H1 (cell line): ENCODE results near the gene JUN. TPM values are rescaled to one million over a fixed set of nuclear protein-coding genes. Genes with fewer than 3 reads are reported as not detected.

ENCODE experiments used
- CTCF ChIA-PET: fragments of 300-600 bp; sonication (Branson Sonifier 250); formaldehyde crosslinking; loops from one replicate; lab custom pipeline; 2021; ENCODE audit not compliant: partially characterized antibody; lab: Charles Lee
- POLR2A ChIA-PET: fragments of 300-600 bp; sonication (Branson Sonifier 250); formaldehyde crosslinking; loops from one replicate; lab custom pipeline; 2021; ENCODE audit warnings: inconsistent platforms; ENCODE audit not compliant: partially characterized antibody; lab: Charles Lee
- DNase-seq, 2 experiments: peaks; one replicate each; pipeline versions ENCODE4 v3.0.0 to v3.0.0-alpha.2; 2010 to 2022; ENCODE audit warnings: low spot score in 2 of 2, low read depth in 1 of 2, mixed read lengths in 1 of 2
- FAIRE-seq: peaks from 2 replicates; lab custom pipeline; 2011; peaks lifted over from hg19 to GRCh38; lab: Jason Lieb, UNC
- H2AFZ ChIP-seq: 2 replicates; pipeline ENCODE4 v1.8.1; 2012; ENCODE audit warnings: low read length, inconsistent platforms
- H2AK5ac ChIP-seq: 2 replicates; pipeline ENCODE4 v1.6.1; 2013; ENCODE audit warnings: low read depth, low read length
- H2BK120ac ChIP-seq: replicated peaks from 2 replicates; pipeline ENCODE3; 2013; ENCODE audit warnings: low read depth, low read length, inconsistent platforms
- H2BK12ac ChIP-seq: 2 replicates; pipeline ENCODE4 v1.6.1; 2013; ENCODE audit warnings: low read depth, low read length
- H2BK15ac ChIP-seq: 2 replicates; pipeline ENCODE4 v1.6.1; 2013; ENCODE audit warnings: low read length
- H2BK20ac ChIP-seq: 2 replicates; pipeline ENCODE4 v1.6.1; 2013; ENCODE audit warnings: low read length
- H2BK5ac ChIP-seq: 2 replicates; pipeline ENCODE4 v1.6.1; 2013; ENCODE audit warnings: low read depth, low read length
- H3K14ac ChIP-seq: 2 replicates; pipeline ENCODE4 v1.6.1; 2013; ENCODE audit warnings: inconsistent platforms; ENCODE audit not compliant: insufficient read length
- H3K18ac ChIP-seq: 2 replicates; pipeline ENCODE4 v1.6.1; 2013; ENCODE audit warnings: low read length; ENCODE audit errors: extremely low read depth
- H3K23ac ChIP-seq: 2 replicates; pipeline ENCODE4 v1.6.1; 2013; ENCODE audit warnings: inconsistent platforms; ENCODE audit not compliant: insufficient read length
- H3K23me2 ChIP-seq: 2 replicates; pipeline ENCODE4 v1.6.1; 2013; ENCODE audit warnings: low read depth, low read length
- H3K27ac ChIP-seq: 2 replicates; pipeline ENCODE4 v1.6.1; 2011; ENCODE audit warnings: low read depth, low read length, inconsistent platforms
- H3K27me3 ChIP-seq, 4 experiments: replicated peaks in 1 of 4; 1 replicate in 1 of 4; 2 replicates in 3 of 4; pipeline versions ENCODE4 v1.6.1 to v1.8.1; 2011 to 2013; ENCODE audit warnings: low read length in 3 of 4, mild to moderate bottlenecking in 3 of 4, inconsistent platforms in 2 of 4, mixed read lengths in 2 of 4, moderate library complexity in 1 of 4; ENCODE audit not compliant: control insufficient read depth in 3 of 4, insufficient read depth in 3 of 4; ENCODE audit errors: extremely low read depth in 1 of 4
- H3K36me3 ChIP-seq, 4 experiments: 2 replicates each; pipeline versions ENCODE4 v1.6.1 to v1.8.1; 2011 to 2013; ENCODE audit warnings: mild to moderate bottlenecking in 4 of 4, low read length in 3 of 4, moderate library complexity in 2 of 4, control low read depth in 1 of 4, inconsistent platforms in 1 of 4; ENCODE audit not compliant: insufficient read depth in 4 of 4, control insufficient read depth in 2 of 4
- H3K4ac ChIP-seq: replicated peaks from 2 replicates; pipeline ENCODE3; 2013; ENCODE audit warnings: low read length, low read depth, mixed read lengths, inconsistent platforms; ENCODE audit not compliant: insufficient read length
- H3K4me1 ChIP-seq, 4 experiments: replicated peaks in 1 of 4; 1 replicate in 1 of 4; 2 replicates in 3 of 4; pipeline versions ENCODE4 v1.6.1 to v1.8.1; 2011 to 2013; ENCODE audit warnings: low read length in 3 of 4, inconsistent platforms in 2 of 4, mixed read lengths in 1 of 4; ENCODE audit not compliant: insufficient read depth in 4 of 4, control insufficient read depth in 3 of 4
- H3K4me2 ChIP-seq, 2 experiments: 2 replicates each; pipeline versions ENCODE4 v1.6.1 to v1.8.1; 2011 to 2013; ENCODE audit warnings: low read depth in 2 of 2, low read length in 2 of 2, control low read depth in 1 of 2, inconsistent platforms in 1 of 2, mild to moderate bottlenecking in 1 of 2; ENCODE audit not compliant: insufficient read depth in 1 of 2
- H3K4me3 ChIP-seq, 4 experiments: fragments of 200-600, 300-600 bp in 1 of 4; sonication (generic), shearing (Covaris generic), sonication (Bioruptor Twin) in 1 of 4; 2 replicates each; pipeline versions ENCODE4 v1.5.1 to v1.8.1; 2011 to 2016; ENCODE audit warnings: low read length in 4 of 4, low read depth in 3 of 4, control low read depth in 2 of 4, inconsistent platforms in 2 of 4, mild to moderate bottlenecking in 2 of 4, mixed read lengths in 1 of 4, moderate library complexity in 1 of 4; ENCODE audit not compliant: insufficient read depth in 2 of 4; ENCODE audit errors: extremely low read depth in 1 of 4
- H3K56ac ChIP-seq: replicated peaks from 2 replicates; pipeline ENCODE3; 2013; ENCODE audit warnings: low read depth, mild to moderate bottlenecking, mixed read lengths, low read length, inconsistent platforms; ENCODE audit not compliant: insufficient read length
- H3K79me1 ChIP-seq: 2 replicates; pipeline ENCODE4 v1.6.1; 2013; ENCODE audit warnings: low read depth, low read length, control low read depth
- H3K79me2 ChIP-seq, 2 experiments: 2 replicates each; pipeline versions ENCODE4 v1.6.1 to v1.8.1; 2012 to 2013; ENCODE audit warnings: low read length in 2 of 2, mild to moderate bottlenecking in 2 of 2, inconsistent platforms in 1 of 2; ENCODE audit not compliant: insufficient read depth in 2 of 2, control insufficient read depth in 1 of 2
- H3K9ac ChIP-seq, 4 experiments: replicated peaks in 1 of 4; 1 replicate in 1 of 4; 2 replicates in 3 of 4; pipeline versions ENCODE4 v1.6.1 to v1.8.1; 2011 to 2013; ENCODE audit warnings: low read depth in 3 of 4, low read length in 3 of 4, control low read depth in 2 of 4, mild to moderate bottlenecking in 2 of 4, moderate library complexity in 2 of 4, inconsistent platforms in 1 of 4; ENCODE audit errors: extremely low read depth in 1 of 4
- H3K9me3 ChIP-seq, 2 experiments: 2 replicates each; pipeline versions ENCODE4 v1.6.1 to v1.8.1; 2012 to 2013; ENCODE audit warnings: mild to moderate bottlenecking in 2 of 2, moderate library complexity in 2 of 2, control low read depth in 1 of 2, inconsistent platforms in 1 of 2, low read depth in 1 of 2, low read length in 1 of 2, mixed read lengths in 1 of 2; ENCODE audit not compliant: insufficient read depth in 2 of 2
- H4K20me1 ChIP-seq, 2 experiments: replicated peaks in 1 of 2; 2 replicates each; pipeline versions ENCODE3 to v1.8.1; 2011 to 2013; ENCODE audit warnings: inconsistent platforms in 2 of 2, low read length in 2 of 2, mild to moderate bottlenecking in 1 of 2; ENCODE audit not compliant: insufficient read depth in 2 of 2, control insufficient read depth in 1 of 2
- H4K5ac ChIP-seq: 2 replicates; pipeline ENCODE4 v1.6.1; 2013; ENCODE audit warnings: low read length, low read depth, mixed read lengths, inconsistent platforms; ENCODE audit not compliant: insufficient read length
- H4K8ac ChIP-seq: 2 replicates; pipeline ENCODE4 v1.8.0; 2013; ENCODE audit warnings: mild to moderate bottlenecking, moderate library complexity, low read length, inconsistent platforms; ENCODE audit not compliant: insufficient read depth; ENCODE audit errors: extremely low read depth
- H4K91ac ChIP-seq: replicated peaks from 2 replicates; pipeline ENCODE3; 2013; ENCODE audit warnings: low read length, mixed read lengths, inconsistent platforms; ENCODE audit not compliant: insufficient read length
- ASH2L ChIP-seq: fragments of 200-600, 300-600 bp; sonication (generic); IDR thresholded peaks from one replicate; pipeline ENCODE4 v1.7.1; 2017; ENCODE audit warnings: low read length
- BACH1 ChIP-seq: IDR thresholded peaks from 2 replicates; pipeline ENCODE4 v1.6.1; 2012; ENCODE audit warnings: low read length, improper control_type of control experiment
- CBX5 ChIP-seq: fragments of 300-800, 300-1000 bp; sonication (generic); IDR thresholded peaks from 2 replicates; pipeline ENCODE4 v1.7.1; 2016; ENCODE audit warnings: antibody characterized with exemption, low read length, low read depth
- CHD1 ChIP-seq: IDR thresholded peaks from 2 replicates; pipeline ENCODE4 v1.6.1; 2012; ENCODE audit warnings: low read depth, low read length, improper control_type of control experiment
- MAFK ChIP-seq: IDR thresholded peaks from 2 replicates; pipeline ENCODE4 v1.6.1; 2012; ENCODE audit warnings: low read depth, mild to moderate bottlenecking, improper control_type of control experiment, low read length
- POLR2AphosphoS5 ChIP-seq: IDR thresholded peaks from 2 replicates; pipeline ENCODE4 v1.6.1; 2011; ENCODE audit warnings: low read depth, low read length
- SIX5 ChIP-seq: IDR thresholded peaks from 2 replicates; pipeline ENCODE4 v1.6.1; 2011; ENCODE audit warnings: mild to moderate bottlenecking, low read depth, low read length
- SP4 ChIP-seq: IDR thresholded peaks from 2 replicates; pipeline ENCODE4 v1.6.1; 2012; ENCODE audit warnings: low read length, inconsistent platforms
- SUZ12 ChIP-seq: fragments of 200-600 bp; sonication (generic); IDR thresholded peaks from 2 replicates; pipeline ENCODE4 v1.6.1; 2012; ENCODE audit warnings: mild to moderate bottlenecking, inconsistent platforms, low read length, moderate library complexity, mixed read lengths
- TBP ChIP-seq: IDR thresholded peaks from 2 replicates; pipeline ENCODE4 v1.6.1; 2011; ENCODE audit warnings: low read depth, low read length, improper control_type of control experiment
- ZNF274 ChIP-seq: IDR thresholded peaks from 2 replicates; pipeline ENCODE4 v1.7.0; 2012; ENCODE audit warnings: low read length, borderline replicate concordance; ENCODE audit errors: extremely low read depth
- WGBS, 2 experiments: shearing (Covaris generic) in 1 of 2; methylation state at CpG; one replicate each; pipeline versions ENCODE4 v1.1.6 to v1.1.7; 2013 to 2015; ENCODE audit warnings: low lambda C conversion rate in 2 of 2, mixed read lengths in 2 of 2, inconsistent platforms in 1 of 2, low coverage in 1 of 2, missing lambda C conversion rate in 1 of 2; ENCODE audit not compliant: insufficient replicate concordance in 2 of 2, insufficient coverage in 1 of 2, insufficient read length in 1 of 2; ENCODE audit errors: extremely low coverage in 1 of 2, missing lambda C conversion rate in 1 of 2; 5-methylcytosine and 5-hydroxymethylcytosine counted together
- polyA plus RNA-seq, 7 experiments: library from polyadenylated mRNA; depleted of rRNA in 3 of 7; stranded (reverse) in 5 of 7; unstranded in 2 of 7; fragments of >200 nt in 5 of 7; fragments of 200-250 nt in 2 of 7; gene quantifications; 1 replicate in 5 of 7; 2 replicates in 1 of 7; 4 replicates in 1 of 7; pipeline versions ENCODE4 v1.2.1 to v1.2.3, GENCODE V29; 2011 to 2013; ENCODE audit warnings: missing spikeins in 2 of 7, mixed read lengths in 2 of 7
- total RNA-seq: library from RNA; stranded (reverse); fragmentation: NEBNext Ultra II Directional; extraction: Animal tissue kit (Norgen Biotek cat#: 25700); gene quantifications from 2 replicates; pipeline ENCODE4 v1.2.1, GENCODE V29; 2021
- TF ChIP-seq, protein P1 (sequence below): IDR thresholded peaks from 2 replicates; pipeline ENCODE4 v1.6.1; 2012; ENCODE audit warnings: low read length, inconsistent platforms
- TF ChIP-seq, protein P2 (sequence below): IDR thresholded peaks from 2 replicates; pipeline ENCODE4 v1.6.1; 2012; ENCODE audit warnings: inconsistent platforms

JUN gene
- total and polyA plus RNA-seq, 2 of the 8 experiments (the other 6 are each of a cell fraction or from before 2014, with no cell fraction given): 4.4 to 10.9 TPM

DNA sequence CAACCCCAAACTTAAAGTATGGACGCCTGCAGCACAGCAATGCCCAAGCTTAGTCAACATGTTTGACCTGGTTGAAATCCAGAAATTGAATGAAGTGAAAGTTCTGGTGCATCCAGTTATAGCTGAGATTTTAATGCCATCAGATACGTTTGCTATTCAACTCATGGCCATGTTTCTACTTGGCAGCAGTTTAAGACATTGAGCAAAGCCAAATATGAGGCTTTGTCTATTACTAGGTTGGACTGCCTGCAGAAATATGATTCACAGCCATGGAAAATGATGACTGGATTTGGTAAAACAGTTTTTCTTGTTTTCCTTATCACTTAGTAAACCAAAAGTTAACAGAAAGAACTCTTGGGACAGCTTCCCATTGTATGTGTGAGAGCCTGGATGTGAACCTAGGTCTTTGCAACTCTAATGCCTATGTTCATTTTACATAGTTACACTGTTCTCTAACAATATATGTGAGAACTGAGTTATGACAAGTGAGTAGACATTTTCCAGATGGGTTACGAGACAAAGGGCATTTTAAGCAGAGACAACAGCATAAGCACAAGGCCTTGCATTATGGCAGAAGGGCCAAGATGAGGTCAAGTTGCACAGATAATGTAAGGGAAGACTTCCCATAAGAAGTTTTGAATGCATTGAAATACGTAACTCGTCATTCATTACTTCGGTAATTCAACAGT, 51.6 kb downstream of the JUN start:
- no peak overlapping the region for H3K14ac ChIP-seq
- H3K4ac ChIP-seq: no peak overlapping the region
- H3K4me1 ChIP-seq: peaks cover 0 to 2% (median 0%) of the 10 kb centered on the region in 4 experiments; a peak in 1 of 7 replicates
- ChIA-PET POLR2A (no interaction called here), CTCF (interaction anchor here (0.9 to 1.3 kb wide), 4 partner anchors 18 to 1019 kb away, joined by 3 to 4 read pairs (median 3); no protein-coding TSS in a partner anchor)
- H4K8ac ChIP-seq: no peak overlapping the region
- no peaks in the 10 kb centered on the region for H3K9me3 ChIP-seq
- no peak overlapping the region for H2BK5ac ChIP-seq
- DNase-seq: no peak
- H3K4me3 ChIP-seq: no peak overlapping the region
- no peak overlapping the region for H3K9ac ChIP-seq
- no peak for FAIRE-seq
- no peak overlapping the region for H2AK5ac ChIP-seq
- H2BK120ac ChIP-seq: no peak overlapping the region
- WGBS, 2 experiments: 92% methylated on average over 6 of the region's 6 CpGs; no CpG with 5 or more reads in 1 of the 2 experiments
- H4K91ac ChIP-seq: no peak overlapping the region
- H2AFZ ChIP-seq: no peak overlapping the region
- H3K27ac ChIP-seq: no peak overlapping the region
- H3K79me2 ChIP-seq: no peaks in the 10 kb centered on the region
- H2BK20ac ChIP-seq: no peak overlapping the region
- no peak overlapping the region for H2BK12ac ChIP-seq
- H3K79me1 ChIP-seq: no peaks in the 10 kb centered on the region
- no peak overlapping the region for H3K4me2 ChIP-seq
- no peaks in the 10 kb centered on the region for H3K27me3 ChIP-seq
- H3K36me3 ChIP-seq: no peaks in the 10 kb centered on the region
- H4K5ac ChIP-seq: no peak overlapping the region
- H4K20me1 ChIP-seq: no peaks in the 10 kb centered on the region
- no peak overlapping the region for H3K56ac ChIP-seq
- H3K18ac ChIP-seq: no peak overlapping the region
- no peak overlapping the region for H3K23ac ChIP-seq
- H2BK15ac ChIP-seq: no peak overlapping the region
- no peaks in the 10 kb centered on the region for H3K23me2 ChIP-seq
- TF ChIP-seq ASH2L: no peak
- no peak for TF ChIP-seq BACH1
- TF ChIP-seq SP4: no peak
- TF ChIP-seq, protein P1, sequence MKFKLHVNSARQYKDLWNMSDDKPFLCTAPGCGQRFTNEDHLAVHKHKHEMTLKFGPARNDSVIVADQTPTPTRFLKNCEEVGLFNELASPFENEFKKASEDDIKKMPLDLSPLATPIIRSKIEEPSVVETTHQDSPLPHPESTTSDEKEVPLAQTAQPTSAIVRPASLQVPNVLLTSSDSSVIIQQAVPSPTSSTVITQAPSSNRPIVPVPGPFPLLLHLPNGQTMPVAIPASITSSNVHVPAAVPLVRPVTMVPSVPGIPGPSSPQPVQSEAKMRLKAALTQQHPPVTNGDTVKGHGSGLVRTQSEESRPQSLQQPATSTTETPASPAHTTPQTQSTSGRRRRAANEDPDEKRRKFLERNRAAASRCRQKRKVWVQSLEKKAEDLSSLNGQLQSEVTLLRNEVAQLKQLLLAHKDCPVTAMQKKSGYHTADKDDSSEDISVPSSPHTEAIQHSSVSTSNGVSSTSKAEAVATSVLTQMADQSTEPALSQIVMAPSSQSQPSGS: no peak
- no peak for TF ChIP-seq SUZ12
- no peak for TF ChIP-seq POLR2AphosphoS5
- TF ChIP-seq SIX5: no peak
- no peak for TF ChIP-seq ZNF274
- TF ChIP-seq, protein P2, sequence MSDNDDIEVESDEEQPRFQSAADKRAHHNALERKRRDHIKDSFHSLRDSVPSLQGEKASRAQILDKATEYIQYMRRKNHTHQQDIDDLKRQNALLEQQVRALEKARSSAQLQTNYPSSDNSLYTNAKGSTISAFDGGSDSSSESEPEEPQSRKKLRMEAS: no peak
- no peak for TF ChIP-seq CBX5
- TF ChIP-seq MAFK: no peak
- no peak for TF ChIP-seq CHD1
- no peak for TF ChIP-seq TBP
